ENCODE data around the gene TRIM14. TPM values are rescaled to one million over a fixed set of nuclear protein-coding genes. Genes with fewer than 3 reads are reported as not detected.
A peak's percentile ranks its signal among the peaks of the same experiment; 100 is the strongest.

TRIM14 gene
- total and polyA plus RNA-seq, 2 of the 13 experiments (the other 11 are each of a cell fraction or from before 2014, with no cell fraction given) = 9.2 to 13.0 TPM

- TF ChIP-seq CHCHD3 (CRISPR knock-in tag; IDR thresholded peaks at IDR 0.05) = 0 out of 2 replicates have a peak, but pooled peaks have one; percentile 58
- TF ChIP-seq ZMAT5 (CRISPR knock-in tag; IDR thresholded peaks at IDR 0.05; ENCODE audit: borderline replicate concordance, low read depth) = no peak
- peak; percentile 37; the same call in 1 of the 2 replicates for TF ChIP-seq ZNF563 (CRISPR knock-in tag; IDR thresholded peaks at IDR 0.05)
- no peak; the same call in 1 of the 2 replicates for TF ChIP-seq ELF3 (CRISPR knock-in tag; IDR thresholded peaks at IDR 0.05)
- peak; percentile 42; the same call in 1 of the 2 replicates for TF ChIP-seq NR2C2 (CRISPR knock-in tag; IDR thresholded peaks at IDR 0.05; ENCODE audit: borderline replicate concordance)
- no peak for TF ChIP-seq ZKSCAN1 (IDR thresholded peaks at IDR 0.05; ENCODE audit: low read length)
- peak; percentile 29 for TF ChIP-seq PHF5A (CRISPR knock-in tag; IDR thresholded peaks at IDR 0.05; ENCODE audit: low read depth, unreplicated experiment)
- no peak for TF ChIP-seq USF2 (IDR thresholded peaks at IDR 0.05; ENCODE audit: low read depth, low read length)
- no peak for TF ChIP-seq USF2 (CRISPR knock-in tag; IDR thresholded peaks at IDR 0.05; ENCODE audit: borderline replicate concordance)
- TF ChIP-seq FOXA3 (CRISPR knock-in tag; IDR thresholded peaks at IDR 0.05) = no peak
- no peak for TF ChIP-seq ZNF746 (CRISPR knock-in tag; IDR thresholded peaks at IDR 0.05)
- TF ChIP-seq PHF8 (CRISPR knock-in tag; IDR thresholded peaks at IDR 0.05) = peak; percentile 95
- no peak for TF ChIP-seq MIXL1 (CRISPR knock-in tag; IDR thresholded peaks at IDR 0.05)
- TF ChIP-seq PAXIP1 (CRISPR knock-in tag; conservative IDR thresholded peaks at IDR 0.05) = no peak; the same call in 1 of the 2 replicates
- TF ChIP-seq ZNF788 (CRISPR knock-in tag; IDR thresholded peaks at IDR 0.05; ENCODE audit: borderline replicate concordance) = peak; percentile 75; the same call in 1 of the 2 replicates
- TF ChIP-seq ZNF121 (CRISPR knock-in tag; IDR thresholded peaks at IDR 0.05) = peak; percentile 94
- TF ChIP-seq NFYC (CRISPR knock-in tag; IDR thresholded peaks at IDR 0.05) = peak; percentile 80
- TF ChIP-seq FOXO1 (CRISPR knock-in tag; IDR thresholded peaks at IDR 0.05) = no peak
- TF ChIP-seq NR2F2 (IDR thresholded peaks at IDR 0.05; ENCODE audit: borderline replicate concordance, low read depth) = no peak
- 0 out of 2 replicates have a peak, but pooled peaks have one; percentile 2 for TF ChIP-seq MNT (IDR thresholded peaks at IDR 0.05)
- TF ChIP-seq ZNF30 (CRISPR knock-in tag; IDR thresholded peaks at IDR 0.05) = no peak
- peak; percentile 70; the same call in 1 of the 2 replicates for TF ChIP-seq ZNF501 (CRISPR knock-in tag; IDR thresholded peaks at IDR 0.05)
Observed at GRCh38 chr9:98056269-98057137, 62.5 kb downstream of the TRIM14 start, which contains the start of gene NANS (continued).

All from HepG2 (cell line).